GM18861 (cell line): Measurements from ENCODE around the gene TP53BP1.

Experiments
- ATAC-seq: cut with Tn5 transposase; IDR thresholded peaks from one replicate; pipeline ENCODE4 v1.9.1; 2021; ENCODE audit not compliant: unreplicated experiment

The TP53BP1 gene

GRCh38 chr15:43493703-43494472 lies 932 bp upstream of the TP53BP1 start:
- no peak for ATAC-seq

GRCh38 chr15:43492266-43492665 lies 690 bp downstream of the TP53BP1 start:
- no peak for ATAC-seq

GRCh38 chr15:43489191-43489590 lies 3.8 kb downstream of the TP53BP1 start:
- ATAC-seq: no peak

- ATAC-seq: no peak
Observed at GRCh38 chr15:43488790-43489189, 4.2 kb downstream of the TP53BP1 start.

GRCh38 chr15:43487271-43487895 lies 5.6 kb downstream of the TP53BP1 start:
- no peak for ATAC-seq

- ATAC-seq: no peak
Observed at GRCh38 chr15:43484455-43484854, 8.5 kb downstream of the TP53BP1 start.

- ATAC-seq: no peak
Observed at GRCh38 chr15:43483297-43484128, 9.4 kb downstream of the TP53BP1 start.

GRCh38 chr15:43473885-43474284 lies 19.1 kb downstream of the TP53BP1 start:
- ATAC-seq: no peak

GRCh38 chr15:43471975-43472374 lies 21.0 kb downstream of the TP53BP1 start:
- ATAC-seq: no peak

- no peak for ATAC-seq
Observed at GRCh38 chr15:43469867-43470266, 23.1 kb downstream of the TP53BP1 start.

GRCh38 chr15:43465100-43465499 lies 27.9 kb downstream of the TP53BP1 start:
- ATAC-seq: no peak

- ATAC-seq: no peak
Observed at GRCh38 chr15:43463998-43464397, 29.0 kb downstream of the TP53BP1 start.

GRCh38 chr15:43463507-43463906 lies 29.4 kb downstream of the TP53BP1 start:
- no peak for ATAC-seq

GRCh38 chr15:43449981-43450380 lies 43.0 kb downstream of the TP53BP1 start:
- ATAC-seq: no peak

- ATAC-seq: no peak
Observed at GRCh38 chr15:43446344-43446743, 46.6 kb downstream of the TP53BP1 start.

- ATAC-seq: no peak
Observed at GRCh38 chr15:43441316-43441715, 51.6 kb downstream of the TP53BP1 start.

GRCh38 chr15:43440721-43441281 lies 52.2 kb downstream of the TP53BP1 start:
- no peak for ATAC-seq

- ATAC-seq: no peak
Observed at GRCh38 chr15:43439268-43439667, 53.7 kb downstream of the TP53BP1 start.

- no peak for ATAC-seq
Observed at GRCh38 chr15:43436395-43436794, 56.6 kb downstream of the TP53BP1 start.

- ATAC-seq: no peak
Observed at GRCh38 chr15:43434446-43434845, 58.5 kb downstream of the TP53BP1 start.

- no peak for ATAC-seq
Observed at GRCh38 chr15:43433661-43434303, 59.2 kb downstream of the TP53BP1 start.
